Measurements from ENCODE around the gene SEMA3F.

Gene SEMA3F

GRCh38 chr3:50213373-50213772 is 58.2 kb downstream of the SEMA3F start:
- Histone ChIP-seq H3K4me3 (ENCODE audit: low read depth in 1 of 2, low read length in 2 of 2) (no peak overlapping the region), H3K4me1 (ENCODE audit: insufficient read depth, low read length) (no peaks in the 10 kb centered on the region), H3K9me3 (ENCODE audit: insufficient read depth, low read length, severe bottlenecking) (no peaks in the 10 kb centered on the region), H4K20me1 (ENCODE audit: insufficient read depth, low read length) (peaks cover 4% of the 10 kb centered on the region; the same call in 1 of the 2 replicates), H3K36me3 (ENCODE audit: insufficient read depth, low read length) (no peaks in the 10 kb centered on the region), H3K27ac (ENCODE audit: low read length) (no peak overlapping the region), H3K79me2 (ENCODE audit: insufficient read depth, low read length) (no peaks in the 10 kb centered on the region), H2AFZ (ENCODE audit: low read depth, low read length) (no peak overlapping the region), H3K27me3 (ENCODE audit: insufficient read depth, low read length, poor library complexity) (no peaks in the 10 kb centered on the region), H3K9ac (ENCODE audit: low read depth, low read length) (no peak overlapping the region), H3K4me2 (ENCODE audit: insufficient read depth, low read length) (no peak overlapping the region)
- DNase-seq: no peak
- no peak for TF ChIP-seq CTCF (IDR thresholded peaks at IDR 0.05; ENCODE audit: borderline replicate concordance, extremely low read depth, low read length, poor library complexity, severe bottlenecking)
- TF ChIP-seq EZH2 (IDR thresholded peaks at IDR 0.05; ENCODE audit: borderline replicate concordance, low read depth, low read length, severe bottlenecking): no peak
- ATAC-seq (ENCODE audit: insufficient read depth, low read depth): no peak

- Histone ChIP-seq H2AFZ (ENCODE audit: low read depth, low read length) (no peak overlapping the region), H3K9ac (ENCODE audit: low read depth, low read length) (no peak overlapping the region), H3K4me3 (ENCODE audit: low read depth in 1 of 2, low read length in 2 of 2) (no peak overlapping the region), H3K4me2 (ENCODE audit: insufficient read depth, low read length) (no peak overlapping the region), H3K79me2 (ENCODE audit: insufficient read depth, low read length) (no peaks in the 10 kb centered on the region), H3K4me1 (ENCODE audit: insufficient read depth, low read length) (no peaks in the 10 kb centered on the region), H3K27ac (ENCODE audit: low read length) (no peak overlapping the region), H3K36me3 (ENCODE audit: insufficient read depth, low read length) (no peaks in the 10 kb centered on the region), H4K20me1 (ENCODE audit: insufficient read depth, low read length) (0 out of 2 replicates have a peak, but pooled peaks cover 4% of the 10 kb centered on the region), H3K9me3 (ENCODE audit: insufficient read depth, low read length, severe bottlenecking) (no peaks in the 10 kb centered on the region), H3K27me3 (ENCODE audit: insufficient read depth, low read length, poor library complexity) (no peaks in the 10 kb centered on the region)
- TF ChIP-seq CTCF (IDR thresholded peaks at IDR 0.05; ENCODE audit: borderline replicate concordance, extremely low read depth, low read length, poor library complexity, severe bottlenecking): no peak
- TF ChIP-seq EZH2 (IDR thresholded peaks at IDR 0.05; ENCODE audit: borderline replicate concordance, low read depth, low read length, severe bottlenecking): no peak
- no peak for DNase-seq
- ATAC-seq (ENCODE audit: insufficient read depth, low read depth): no peak
Observed at GRCh38 chr3:50214824-50215223, 59.7 kb downstream of the SEMA3F start.

- H3K36me3 ChIP-seq (ENCODE audit: insufficient read depth, low read length): no peaks in the 10 kb centered on the region
- H3K79me2 ChIP-seq (ENCODE audit: insufficient read depth, low read length): no peaks in the 10 kb centered on the region
- H3K27ac ChIP-seq (ENCODE audit: low read length): no peak overlapping the region
- no peak overlapping the region for H3K4me3 ChIP-seq (ENCODE audit: low read depth in 1 of 2, low read length in 2 of 2)
- H3K9ac ChIP-seq (ENCODE audit: low read depth, low read length): no peak overlapping the region
- H2AFZ ChIP-seq (ENCODE audit: low read depth, low read length): no peak overlapping the region
- no peaks in the 10 kb centered on the region for H3K27me3 ChIP-seq (ENCODE audit: insufficient read depth, low read length, poor library complexity)
- no peaks in the 10 kb centered on the region for H3K9me3 ChIP-seq (ENCODE audit: insufficient read depth, low read length, severe bottlenecking)
- ATAC-seq (ENCODE audit: insufficient read depth, low read depth): no peak
- H3K4me1 ChIP-seq (ENCODE audit: insufficient read depth, low read length): no peaks in the 10 kb centered on the region
- no peak for DNase-seq
- no peak overlapping the region for H3K4me2 ChIP-seq (ENCODE audit: insufficient read depth, low read length)
- 0 out of 2 replicates have a peak, but pooled peaks cover 4% of the 10 kb centered on the region for H4K20me1 ChIP-seq (ENCODE audit: insufficient read depth, low read length)
- TF ChIP-seq EZH2 (IDR thresholded peaks at IDR 0.05; ENCODE audit: borderline replicate concordance, low read depth, low read length, severe bottlenecking) (no peak), CTCF (IDR thresholded peaks at IDR 0.05; ENCODE audit: borderline replicate concordance, extremely low read depth, low read length, poor library complexity, severe bottlenecking) (no peak)
Observed at GRCh38 chr3:50215529-50215928, 60.4 kb downstream of the SEMA3F start.

- no peaks in the 10 kb centered on the region for H3K36me3 ChIP-seq (ENCODE audit: insufficient read depth, low read length)
Observed at GRCh38 chr3:50217681-50218080, 62.6 kb downstream of the SEMA3F start.

More at GRCh38 chr3:50217681-50218080, 62.6 kb downstream of the SEMA3F start:
- Histone ChIP-seq H2AFZ (ENCODE audit: low read depth, low read length) (no peak overlapping the region), H4K20me1 (ENCODE audit: insufficient read depth, low read length) (0 out of 2 replicates have a peak, but pooled peaks cover 4% of the 10 kb centered on the region), H3K79me2 (ENCODE audit: insufficient read depth, low read length) (no peaks in the 10 kb centered on the region), H3K4me3 (ENCODE audit: low read depth in 1 of 2, low read length in 2 of 2) (no peak overlapping the region), H3K4me2 (ENCODE audit: insufficient read depth, low read length) (no peak overlapping the region), H3K9ac (ENCODE audit: low read depth, low read length) (no peak overlapping the region), H3K4me1 (ENCODE audit: insufficient read depth, low read length) (no peaks in the 10 kb centered on the region), H3K27ac (ENCODE audit: low read length) (no peak overlapping the region), H3K27me3 (ENCODE audit: insufficient read depth, low read length, poor library complexity) (no peaks in the 10 kb centered on the region), H3K9me3 (ENCODE audit: insufficient read depth, low read length, severe bottlenecking) (no peaks in the 10 kb centered on the region)
- DNase-seq: no peak
- ATAC-seq (ENCODE audit: insufficient read depth, low read depth): no peak
- TF ChIP-seq CTCF (IDR thresholded peaks at IDR 0.05; ENCODE audit: borderline replicate concordance, extremely low read depth, low read length, poor library complexity, severe bottlenecking) (no peak), EZH2 (IDR thresholded peaks at IDR 0.05; ENCODE audit: borderline replicate concordance, low read depth, low read length, severe bottlenecking) (no peak)

All from DND-41 (cell line).